A549 treated with AZD2906 at 1 μM for 4 hours (cell line): ENCODE results near the gene RFPL4A. TPM values are rescaled to one million over a fixed set of nuclear protein-coding genes. Genes with fewer than 3 reads are reported as not detected.

Experiments used
- total RNA-seq: library from RNA; stranded (reverse); fragments of 200-300 nt; extraction: Qiagen RNA extraction; gene quantifications from 5 replicates; pipeline ENCODE4 v1.2.3, GENCODE V29; 2022

The RFPL4A gene
- 0.48 to 1.1 TPM (median 0.80 TPM) in 5 replicates for total RNA-seq

DNA sequence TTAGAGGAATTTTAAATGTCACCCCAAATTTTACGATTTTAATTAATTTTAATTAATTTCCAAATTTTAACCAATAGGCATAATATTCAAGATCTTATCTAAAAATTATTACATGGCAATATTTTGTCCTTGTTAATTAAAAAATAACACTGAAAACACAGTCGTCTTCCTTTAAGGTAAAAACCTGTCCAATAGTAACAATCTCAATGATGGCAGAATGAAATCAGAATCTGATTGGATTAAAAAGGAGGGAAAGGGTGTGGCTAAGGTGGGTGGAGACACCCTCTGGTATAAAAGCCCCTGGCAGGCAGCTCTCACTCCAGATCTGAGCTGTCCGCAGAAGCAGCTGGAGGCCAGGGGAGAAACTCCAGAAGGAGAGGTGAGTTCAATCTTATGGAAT, at the start of gene RFPL4A:
RFPL4A (plus strand) TSS at position 301 of the 400 bp plus-strand sequence. CDS start 2,704 bp downstream, outside the sequence.

DNA sequence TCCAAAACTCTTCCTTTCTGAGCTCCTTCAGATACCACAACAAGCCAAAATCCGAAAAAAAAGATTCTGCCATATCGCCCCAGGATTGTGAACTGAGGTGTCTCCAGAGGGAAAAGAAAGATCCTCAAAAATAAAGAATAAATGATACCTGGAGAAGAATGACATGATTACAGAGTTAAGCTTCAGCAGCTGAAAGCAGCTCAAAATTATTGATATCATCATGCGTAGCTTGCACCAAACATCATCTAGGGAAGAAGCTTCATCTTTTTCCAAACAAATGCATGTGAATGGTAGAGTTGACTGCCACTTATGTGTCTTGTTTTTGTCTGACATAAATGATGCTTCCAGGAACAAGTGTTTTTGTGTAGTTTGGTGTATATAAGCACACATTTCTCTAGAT, 20.6 kb upstream of the RFPL4A start, which contains the start of gene NLRP9:
NLRP9 (minus strand) TSS at position 101 of the 400 bp plus-strand sequence; CDS start at position 73, 28 bp downstream.

DNA sequence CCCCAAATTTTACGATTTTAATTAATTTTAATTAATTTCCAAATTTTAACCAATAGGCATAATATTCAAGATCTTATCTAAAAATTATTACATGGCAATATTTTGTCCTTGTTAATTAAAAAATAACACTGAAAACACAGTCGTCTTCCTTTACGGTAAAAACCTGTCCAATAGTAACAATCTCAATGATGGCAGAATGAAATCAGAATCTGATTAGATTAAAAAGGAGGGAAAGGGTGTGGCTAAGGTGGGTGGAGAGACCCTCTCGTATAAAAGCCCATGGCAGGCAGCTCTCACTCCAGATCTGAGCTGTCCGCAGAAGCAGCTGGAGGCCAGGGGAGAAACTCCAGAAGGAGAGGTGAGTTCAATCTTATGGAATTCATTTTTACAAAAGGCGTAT, 9.9 kb downstream of the RFPL4A start, which contains the start of gene RFPL4AL1:
RFPL4AL1 (plus strand) TSS at position 301 of the 400 bp plus-strand sequence. CDS start 2,687 bp downstream, outside the sequence.

Other genes starting within 250 kb of the RFPL4A start
- gene SBK2, start 222.0 kb upstream of the RFPL4A start, total RNA-seq, result 1.5 to 2.4 TPM (median 1.9 TPM) in 5 replicates
- 1.9 to 2.2 TPM (median 2.1 TPM) in 5 replicates for gene SBK3, start 213.6 kb upstream of the RFPL4A start, total RNA-seq
- 20.8 to 35.0 TPM (median 33.5 TPM) in 5 replicates for gene ZNF579, start 178.2 kb upstream of the RFPL4A start, total RNA-seq
- gene FIZ1, start 159.6 kb upstream of the RFPL4A start, total RNA-seq, result 20.8 to 26.0 TPM (median 24.6 TPM) in 5 replicates
- 13.9 to 20.0 TPM (median 17.7 TPM) in 5 replicates for gene ZNF524, start 158.8 kb upstream of the RFPL4A start, total RNA-seq
- gene ZNF865, start 153.4 kb upstream of the RFPL4A start, total RNA-seq, result 7.1 to 12.5 TPM (median 12.2 TPM) in 5 replicates
- 4.4 to 6.8 TPM (median 6.4 TPM) in 5 replicates for gene ZNF784, start 134.5 kb upstream of the RFPL4A start, total RNA-seq
- gene ZNF580, start 118.1 kb upstream of the RFPL4A start, total RNA-seq, result 26.5 to 56.4 TPM (median 52.5 TPM) in 5 replicates
- gene ZNF581, start 115.4 kb upstream of the RFPL4A start, total RNA-seq, result 40.1 to 50.7 TPM (median 47.5 TPM) in 5 replicates
- gene CCDC106, start 110.9 kb upstream of the RFPL4A start, total RNA-seq, result 15.2 to 19.4 TPM (median 16.9 TPM) in 5 replicates
- gene U2AF2, start 104.1 kb upstream of the RFPL4A start, total RNA-seq, result 269 to 309 TPM (median 285 TPM) in 5 replicates
- gene EPN1, start 83.9 kb upstream of the RFPL4A start, total RNA-seq, result 135 to 218 TPM (median 203 TPM) in 5 replicates
- not detected in 5 replicates for gene NLRP9, start 20.7 kb upstream of the RFPL4A start, total RNA-seq
- 0.10 to 0.29 TPM (median 0.14 TPM) in 4 of 5 replicates, not detected in the other for gene RFPL4AL1, start 10.0 kb downstream of the RFPL4A start, total RNA-seq
- 0.01 to 0.03 TPM (median 0.03 TPM) in 4 of 5 replicates, not detected in the other for gene NLRP11, start 72.9 kb downstream of the RFPL4A start, total RNA-seq
- gene NLRP4, start 77.4 kb downstream of the RFPL4A start, total RNA-seq, result 0.02 TPM in 1 of 5 replicates, not detected in the others
- not detected in 5 replicates for gene NLRP13, start 173.2 kb downstream of the RFPL4A start, total RNA-seq
- gene NLRP8, start 188.7 kb downstream of the RFPL4A start, total RNA-seq, result not detected in 5 replicates
- gene NLRP5, start 227.7 kb downstream of the RFPL4A start, total RNA-seq, result 0.02 to 0.07 TPM (median 0.05 TPM) in 4 of 5 replicates, not detected in the other